GM21529 (cell line): Measurements from ENCODE around the gene PRIMA1.

Source experiments
- ATAC-seq: cut with Tn5 transposase; IDR thresholded peaks from one replicate; pipeline ENCODE4 v1.9.1; 2021; ENCODE audit not compliant: unreplicated experiment

Gene PRIMA1

GRCh38 chr14:93797071-93797470 is 8.8 kb upstream of the PRIMA1 start:
- ATAC-seq: no peak

- no peak for ATAC-seq
Measured at GRCh38 chr14:93794756-93795155, 6.5 kb upstream of the PRIMA1 start.

DNA sequence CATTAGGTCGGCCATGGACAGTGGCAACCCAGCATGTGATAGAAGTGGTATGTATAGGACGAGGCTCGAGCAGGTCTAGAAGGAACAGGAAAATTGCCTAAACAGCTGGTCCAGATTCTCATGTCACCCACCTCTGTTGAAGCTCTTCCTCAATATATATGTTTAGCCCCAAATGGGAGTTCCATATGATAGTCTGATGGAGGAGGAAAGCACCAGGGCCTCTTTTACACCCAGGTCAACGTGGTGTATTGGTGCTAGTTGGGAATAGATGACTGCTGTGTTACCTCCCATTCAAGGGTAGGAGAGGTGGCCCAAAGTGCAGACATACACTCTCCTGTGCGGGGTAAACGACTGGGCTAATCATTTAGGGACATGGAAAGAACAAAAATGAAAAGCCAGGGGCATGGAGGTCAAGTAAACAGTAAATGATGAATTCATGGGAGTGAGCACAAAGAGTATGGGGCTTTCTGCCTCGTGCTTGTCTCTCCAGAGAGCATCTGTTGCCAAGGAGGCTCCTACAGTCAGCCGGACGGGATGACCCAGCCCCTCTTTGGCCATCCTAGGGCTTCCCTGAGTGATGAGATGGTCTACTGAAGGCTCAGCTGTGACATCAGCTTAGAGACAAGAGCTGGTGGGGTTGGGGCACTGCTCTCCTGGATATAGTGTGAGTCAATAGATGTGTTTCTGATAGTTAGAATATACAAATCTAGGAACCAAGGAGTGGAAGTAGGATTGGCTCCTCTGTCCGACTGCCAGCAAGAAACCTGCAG is 5.5 kb upstream of the PRIMA1 start:
- ATAC-seq: no peak

DNA sequence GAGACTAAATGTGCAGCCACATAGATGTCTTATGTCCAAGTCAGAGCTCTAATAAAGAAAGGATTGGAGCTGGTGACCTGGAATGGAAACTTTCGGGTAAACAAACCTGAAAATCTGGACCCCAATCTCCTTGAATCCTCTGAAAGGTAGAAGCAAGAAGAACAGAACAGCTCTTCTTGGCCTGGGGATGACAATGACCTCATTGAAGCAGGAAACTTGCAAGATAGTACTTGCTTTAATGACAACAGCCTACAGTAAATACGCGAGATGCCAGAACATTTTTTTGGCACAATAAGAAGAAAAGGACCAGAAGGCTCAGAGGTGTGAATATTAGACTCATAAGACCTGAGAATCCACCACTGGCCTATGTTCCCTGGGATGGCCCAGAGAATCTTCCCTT is 4.1 kb upstream of the PRIMA1 start:
- ATAC-seq: no peak

DNA sequence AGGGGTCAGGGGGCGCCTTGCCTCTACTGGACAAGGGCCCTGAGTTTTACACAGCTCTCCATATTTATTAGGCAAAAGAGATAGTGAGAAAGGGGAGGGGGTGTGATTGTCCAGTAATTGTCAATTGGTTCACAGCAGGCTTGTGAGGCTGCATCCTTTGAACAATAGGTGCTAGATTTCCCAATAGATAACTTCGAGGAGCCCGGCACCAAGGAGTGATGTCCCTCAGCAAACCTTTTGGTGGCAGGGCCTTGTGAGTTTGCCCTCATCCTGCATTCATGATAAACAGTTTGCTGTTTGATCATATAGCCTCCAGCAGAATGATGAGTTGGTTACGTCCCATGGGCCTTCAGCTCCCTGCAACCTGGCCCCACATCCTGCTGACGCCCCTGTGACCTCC is 2.7 kb upstream of the PRIMA1 start:
- no peak for ATAC-seq

DNA sequence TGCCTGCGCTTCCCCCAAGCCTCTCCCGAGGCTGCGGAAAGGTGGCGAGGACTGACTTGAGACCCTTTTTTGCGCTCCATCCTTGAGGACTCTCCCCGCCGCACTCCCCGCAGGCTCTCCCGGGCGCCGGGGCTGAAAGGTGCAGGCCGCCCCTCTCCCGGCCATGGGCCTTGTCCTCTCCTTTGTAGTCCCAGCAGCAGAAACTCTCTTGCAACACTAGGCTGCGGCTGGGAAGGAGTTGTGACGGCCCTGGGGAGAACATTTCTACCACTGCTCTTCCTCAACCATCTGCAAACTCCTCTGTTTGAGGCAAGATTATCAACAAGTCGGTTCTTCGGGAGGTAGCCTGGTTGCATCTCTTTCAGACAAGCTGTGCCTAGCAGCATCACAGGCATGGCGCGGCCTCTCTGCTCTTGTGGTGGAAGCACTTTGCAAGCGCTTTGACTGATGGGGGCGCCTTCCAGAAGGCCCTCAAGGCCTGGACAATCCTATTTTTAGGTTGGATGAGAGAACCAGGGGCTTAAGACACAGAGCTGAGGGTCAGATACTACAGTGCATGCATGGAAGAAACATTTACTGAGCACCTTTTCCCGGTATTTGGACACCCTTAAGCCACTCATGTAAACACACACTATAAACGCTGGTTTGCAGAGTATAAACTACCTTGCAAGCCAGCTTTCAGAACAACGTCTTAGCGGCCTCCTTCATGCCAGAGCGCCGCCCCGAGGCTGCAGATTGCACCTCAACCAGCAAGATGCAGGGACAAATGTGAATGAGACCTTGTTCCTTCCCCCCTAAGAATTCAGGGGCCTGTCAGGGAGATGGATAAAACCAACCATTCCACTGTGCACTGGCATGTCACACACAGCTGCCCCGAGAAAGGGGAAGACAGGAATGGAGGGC is 1.2 kb upstream of the PRIMA1 start:
- no peak for ATAC-seq

DNA sequence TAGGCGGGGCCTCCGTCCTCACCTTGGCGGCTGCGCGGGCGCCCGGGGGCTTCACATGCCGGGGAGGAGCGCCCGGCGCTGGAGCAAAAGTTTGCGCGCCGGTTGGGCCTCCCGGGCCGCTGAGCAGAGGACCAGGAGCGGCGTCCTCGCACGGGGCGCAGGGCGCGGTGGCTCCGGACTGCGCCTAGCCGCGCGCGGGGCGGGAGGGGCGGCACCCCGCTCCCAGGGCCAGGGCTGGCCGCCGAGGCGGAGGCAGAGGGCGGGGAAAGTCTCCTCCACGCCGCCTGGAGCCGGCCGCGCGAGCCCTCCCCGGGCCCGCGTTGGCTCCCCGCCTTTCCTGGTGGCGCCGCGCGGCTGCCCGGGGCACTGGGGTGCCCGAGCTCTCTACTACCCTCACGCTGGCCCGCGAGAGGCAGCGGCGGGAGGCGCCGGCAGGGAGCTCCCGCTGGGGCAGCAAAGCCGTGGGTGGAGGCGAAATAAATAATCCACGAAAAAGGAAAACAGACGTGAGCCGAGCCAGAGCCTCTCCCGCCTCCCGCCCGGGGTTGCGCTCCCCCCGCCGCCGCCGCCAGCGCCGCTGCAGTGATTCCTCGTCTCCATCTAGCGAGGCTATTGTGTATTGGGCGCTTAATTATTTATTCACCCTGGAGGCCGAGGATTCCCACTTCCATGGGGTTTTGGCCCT is 400 bp upstream of the PRIMA1 start:
- ATAC-seq: no peak

GRCh38 chr14:93787465-93788292 is 606 bp downstream of the PRIMA1 start:
- no peak for ATAC-seq

GRCh38 chr14:93785423-93785822 is 2.9 kb downstream of the PRIMA1 start:
- no peak for ATAC-seq

- ATAC-seq: no peak
Measured at GRCh38 chr14:93784878-93785277, 3.4 kb downstream of the PRIMA1 start.

DNA sequence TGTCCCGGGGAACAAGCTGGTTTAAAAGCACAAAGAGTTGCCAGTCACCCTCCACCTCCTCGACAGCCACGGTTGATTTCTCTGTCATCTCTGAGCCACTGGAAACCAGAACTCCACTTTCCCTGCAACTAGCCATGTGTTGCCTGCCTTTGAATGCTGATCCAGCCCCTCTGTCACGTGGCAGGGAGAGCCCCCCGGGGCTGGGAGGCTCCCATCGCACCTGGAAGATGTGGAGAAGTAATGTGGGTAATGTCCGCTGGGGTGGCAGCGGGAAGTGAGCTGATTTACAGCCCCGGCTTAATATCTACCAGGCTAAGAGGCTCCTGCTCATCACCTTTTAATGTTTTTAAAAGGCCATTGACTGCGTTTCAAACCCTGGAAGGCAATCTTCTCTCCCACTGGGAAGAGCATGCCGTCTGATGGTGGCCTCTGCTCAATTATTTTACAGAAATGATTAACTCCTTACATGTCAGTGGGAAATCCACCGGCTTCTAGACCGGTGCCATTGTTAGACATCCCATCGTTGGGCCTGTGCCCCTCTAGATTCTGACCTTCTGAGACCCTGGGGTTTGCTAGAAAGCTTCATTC is 7.4 kb downstream of the PRIMA1 start:
- no peak for ATAC-seq

DNA sequence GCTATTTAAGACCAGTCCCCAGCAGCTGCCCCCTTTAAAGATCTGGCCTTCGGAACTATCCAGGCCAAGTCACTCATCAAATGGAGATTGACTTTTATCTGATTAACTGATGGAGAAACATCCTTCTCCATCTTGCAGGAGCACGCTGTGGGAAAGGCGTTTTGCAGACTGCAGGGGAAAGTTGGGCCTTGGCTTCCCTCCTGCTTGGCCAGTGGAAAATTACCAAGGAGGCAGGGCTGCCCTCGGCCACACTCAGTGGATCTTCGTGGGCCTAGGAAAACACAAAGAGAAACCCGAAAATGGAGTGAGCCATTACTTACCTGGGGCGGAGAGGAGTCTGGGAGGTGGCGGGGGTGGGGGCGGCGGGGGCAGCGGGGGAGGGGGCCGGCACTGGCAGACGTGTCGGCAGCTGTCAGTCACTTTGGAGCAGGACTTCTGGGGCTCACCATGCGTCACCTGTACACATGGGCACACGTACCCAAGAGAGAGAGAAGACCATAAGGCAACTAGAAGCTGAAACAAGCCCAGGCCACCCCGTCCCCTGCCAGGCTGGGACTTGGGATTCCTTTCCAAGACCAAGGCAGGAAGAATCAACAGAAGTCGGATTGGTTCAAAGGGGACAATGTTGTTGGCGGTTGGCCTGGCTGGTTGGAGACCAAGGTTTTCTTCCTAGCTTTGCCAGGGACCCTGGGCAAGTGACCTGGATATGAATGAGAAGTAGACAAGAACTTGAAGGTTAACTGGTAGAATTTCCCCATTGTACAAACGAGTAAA is 9.2 kb downstream of the PRIMA1 start:
- ATAC-seq: no peak

- ATAC-seq: no peak
Measured at GRCh38 chr14:93778453-93778852, 9.8 kb downstream of the PRIMA1 start.

DNA sequence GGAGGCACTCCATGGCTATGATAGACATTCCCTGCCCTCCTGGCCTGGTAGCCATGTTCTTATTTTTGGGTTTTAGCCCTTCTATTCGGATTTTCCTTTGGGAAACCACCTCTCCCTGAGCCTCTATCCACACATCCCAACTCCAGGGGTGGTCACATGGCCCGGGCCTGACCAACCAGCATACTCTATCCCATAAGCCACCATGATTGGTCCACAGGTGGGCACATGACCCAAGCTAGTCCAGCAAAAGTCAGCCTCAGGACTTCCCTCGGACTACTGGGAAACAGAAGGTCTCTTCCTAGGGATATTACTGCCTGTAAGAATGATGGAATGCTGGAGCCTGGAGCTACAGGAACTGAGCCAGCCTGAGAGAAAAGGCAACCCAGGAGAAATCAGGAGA is 12.5 kb downstream of the PRIMA1 start:
- no peak for ATAC-seq

DNA sequence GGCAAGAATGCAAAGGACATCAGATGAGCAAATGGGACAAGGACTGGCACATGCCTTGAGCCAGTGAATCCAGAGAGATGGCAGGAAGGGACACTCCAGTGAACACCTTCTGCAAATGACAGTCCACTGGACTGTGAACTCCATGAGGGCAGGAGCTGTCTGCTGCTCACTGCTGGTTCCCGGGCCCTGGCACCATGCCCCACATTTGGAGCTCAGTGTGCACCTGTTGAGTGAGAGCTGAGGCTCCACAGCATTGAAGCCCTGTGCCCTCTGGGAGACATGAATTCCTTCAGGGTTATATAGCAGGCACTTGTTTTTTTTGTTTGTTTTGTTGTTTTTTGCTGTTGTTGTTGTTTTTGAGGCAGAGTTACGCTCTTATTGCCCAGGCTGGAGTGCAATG is 13.1 kb downstream of the PRIMA1 start:
- ATAC-seq: no peak

DNA sequence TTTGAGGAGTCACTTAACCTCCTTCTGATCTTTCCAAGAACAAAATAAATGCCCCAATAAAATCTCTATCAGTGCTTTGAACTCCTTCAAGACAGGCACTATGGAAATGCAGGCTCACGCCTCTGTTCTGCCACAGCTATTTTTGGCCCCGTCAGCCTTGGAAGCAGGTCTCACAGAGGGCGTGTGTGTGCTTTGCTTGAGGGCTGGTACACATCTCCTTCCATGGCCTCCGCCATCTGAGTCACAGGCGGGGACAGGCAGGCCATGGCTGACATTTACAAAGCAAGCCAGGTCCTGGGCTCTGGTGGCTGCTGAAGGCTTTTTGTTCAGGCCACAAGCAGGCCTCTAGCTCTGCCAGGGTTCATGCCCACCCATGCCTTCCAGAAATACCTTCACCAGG is 16.0 kb downstream of the PRIMA1 start:
- ATAC-seq: no peak

DNA sequence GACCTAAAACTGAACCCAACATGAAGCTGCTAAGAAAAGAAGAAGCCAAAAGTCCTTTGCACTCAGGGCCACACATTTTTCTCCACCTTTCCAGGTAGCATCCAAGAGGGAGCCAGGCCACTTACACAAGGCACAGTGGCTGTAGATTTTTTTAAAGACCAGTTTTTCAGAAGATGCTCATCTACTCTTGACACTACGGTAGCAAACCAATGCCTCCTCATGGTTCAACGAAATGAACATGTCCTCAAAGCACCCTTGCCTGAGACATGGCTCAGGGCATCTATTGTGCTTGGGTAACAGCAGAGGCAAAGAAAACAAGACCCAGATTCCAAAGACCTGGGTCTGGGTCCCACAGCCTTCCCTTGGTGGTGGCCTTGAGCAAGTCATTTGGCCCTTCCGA is 22.3 kb downstream of the PRIMA1 start:
- ATAC-seq: no peak

DNA sequence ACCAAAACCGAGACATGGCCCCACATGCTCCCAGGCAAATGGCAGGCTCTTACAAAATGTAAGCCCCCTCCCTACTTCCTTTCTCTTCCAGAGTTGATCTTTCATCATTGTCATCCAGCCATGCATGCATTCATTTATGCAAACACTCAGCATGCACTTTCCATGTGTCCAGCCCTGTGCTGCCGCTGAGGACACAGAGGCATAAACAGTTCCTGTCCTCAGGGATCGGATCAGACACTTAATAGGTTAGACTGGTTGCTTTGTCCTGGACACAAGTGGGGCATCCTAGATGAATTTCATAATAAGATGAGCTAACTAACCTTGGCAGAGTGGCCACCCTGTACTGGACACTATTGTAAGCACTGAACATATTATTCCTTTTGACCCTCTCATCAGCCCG is 23.1 kb downstream of the PRIMA1 start:
- ATAC-seq: no peak

GRCh38 chr14:93764211-93764659 is 24.1 kb downstream of the PRIMA1 start:
- ATAC-seq: no peak
